Fibroblast of pulmonary artery (primary cell): ENCODE results near the gene NIBAN1.
"Not testable (repeated sequence)": the region's sequence is repeated elsewhere in the genome, so short reads cannot be mapped to it uniquely, and the experiment has no call there.

ENCODE experiments used
- DNase-seq: peaks from one replicate; pipeline ENCODE4 v3.0.0-alpha.2; 2010; ENCODE audit warnings: low read depth
- H3K4me3 ChIP-seq: replicated peaks from 2 replicates; pipeline ENCODE4 v1.5.1; 2011; ENCODE audit warnings: low read depth, mild to moderate bottlenecking, control low read depth, low read length, moderate library complexity
- CTCF ChIP-seq: IDR thresholded peaks from 2 replicates; pipeline ENCODE4 v1.5.1; 2011; ENCODE audit warnings: mild to moderate bottlenecking, control low read depth, low read length, inconsistent platforms; ENCODE audit errors: missing control alignments

Gene NIBAN1

GRCh38 chr1:185010361-185010760 is 36.1 kb upstream of the NIBAN1 start:
- no peak overlapping the region for H3K4me3 ChIP-seq
- no peak for TF ChIP-seq CTCF
- no peak for DNase-seq

- DNase-seq = no peak
- no peak overlapping the region for H3K4me3 ChIP-seq
- no peak for TF ChIP-seq CTCF
These were observed 34.5 kb upstream of the NIBAN1 start for GRCh38 chr1:185008838-185009237.

GRCh38 chr1:185001312-185001880 is 27.1 kb upstream of the NIBAN1 start:
- H3K4me3 ChIP-seq = not testable (repeated sequence)

GRCh38 chr1:184999974-185000373 is 25.7 kb upstream of the NIBAN1 start:
- DNase-seq, H3K4me3 ChIP-seq: not testable (repeated sequence)

More at GRCh38 chr1:185001312-185001880, 27.1 kb upstream of the NIBAN1 start:
- not testable (repeated sequence) for DNase-seq

- DNase-seq = no peak
- no peak overlapping the region for H3K4me3 ChIP-seq
- TF ChIP-seq CTCF = no peak
These were observed 20.0 kb upstream of the NIBAN1 start for GRCh38 chr1:184994301-184994700.

- TF ChIP-seq CTCF = no peak
- no peak overlapping the region for H3K4me3 ChIP-seq
- no peak for DNase-seq
These were observed 18.0 kb upstream of the NIBAN1 start for GRCh38 chr1:184992271-184992670.

GRCh38 chr1:184990204-184990603 is 15.9 kb upstream of the NIBAN1 start:
- no peak overlapping the region for H3K4me3 ChIP-seq
- DNase-seq = no peak
- TF ChIP-seq CTCF = no peak

- no peak overlapping the region for H3K4me3 ChIP-seq
- no peak for DNase-seq
- no peak for TF ChIP-seq CTCF
These were observed 14.2 kb upstream of the NIBAN1 start for GRCh38 chr1:184988506-184988905.
